GM12878 (cell line): Measurements from ENCODE around the gene FBXO3. TPM values are rescaled to one million over a fixed set of nuclear protein-coding genes. Genes with fewer than 3 reads are reported as not detected.

Source experiments
- ATAC-seq: fragments of 200-7000 bp; cut with Tn5 transposase; 3 replicates; pipeline ENCODE4 v1.9.1; 2020; ENCODE audit warnings: mild to moderate bottlenecking, moderate library complexity
- BruUV-seq: library from RNA; stranded (reverse); fragments of 400-500 nt; replicated peaks from 2 replicates; lab custom pipeline; 2021; lab: Mats Ljungman, UMichigan
- CTCF ChIA-PET: fragments of 300-600 bp; sonication (Branson Sonifier 250); formaldehyde crosslinking; extraction: SDS; loops from one replicate; lab custom pipeline; 2021; ENCODE audit warnings: inconsistent platforms; lab: Yijun Ruan, JAX
- POLR2A ChIA-PET: fragments of 350-600 bp; formaldehyde crosslinking; extraction: SDS; loops from one replicate; lab custom pipeline; 2021; ENCODE audit warnings: inconsistent platforms; lab: Charles Lee
- RAD21 ChIA-PET: fragments of 300-600 bp; sonication (Branson Sonifier 250); formaldehyde crosslinking; loops from one replicate; lab custom pipeline; 2023; ENCODE audit warnings: antibody characterized with exemption; ENCODE audit not compliant: unreplicated experiment; lab: Charles Lee
- SMC1A ChIA-PET: fragments of 300-600 bp; sonication (Branson Sonifier 250); formaldehyde crosslinking; loops from one replicate; lab custom pipeline; 2023; ENCODE audit not compliant: unreplicated experiment, uncharacterized antibody; lab: Charles Lee
- DNase-seq: peaks from one replicate; pipeline ENCODE4 v3.0.0-alpha.2; 2011; ENCODE audit warnings: low read depth, low spot score
- FAIRE-seq: peaks from 3 replicates; lab custom pipeline; 2011; peaks lifted over from hg19 to GRCh38; lab: Jason Lieb, UNC
- H2AFZ ChIP-seq: 2 replicates; pipeline ENCODE4 v1.6.0; 2011; ENCODE audit warnings: low read depth, low read length, control low read depth; ENCODE audit not compliant: control insufficient read depth
- H3K27ac ChIP-seq: 2 replicates; pipeline ENCODE4 v1.5.1; 2011; ENCODE audit warnings: control low read depth; ENCODE audit not compliant: control insufficient read depth, insufficient read depth
- H3K27me3 ChIP-seq, 2 experiments: replicated peaks in 1 of 2; 2 replicates each; pipeline versions ENCODE4 v1.6.0 to v1.6.1; 2011; ENCODE audit warnings: low read length in 1 of 2; ENCODE audit not compliant: control insufficient read depth in 2 of 2, insufficient read depth in 2 of 2
- H3K36me3 ChIP-seq, 2 experiments: 2 replicates each; pipeline ENCODE4 v1.5.1; 2011; ENCODE audit warnings: low read length in 1 of 2; ENCODE audit not compliant: control insufficient read depth in 2 of 2, insufficient read depth in 2 of 2
- H3K4me1 ChIP-seq: 2 replicates; pipeline ENCODE4 v1.6.1; 2011; ENCODE audit warnings: mild to moderate bottlenecking, low read length, moderate library complexity, mixed read lengths; ENCODE audit not compliant: control insufficient read depth, insufficient read depth
- H3K4me2 ChIP-seq: 2 replicates; pipeline ENCODE4 v1.6.0; 2011; ENCODE audit warnings: control low read depth; ENCODE audit not compliant: control insufficient read depth, insufficient read depth
- H3K4me3 ChIP-seq: fragments of 200-600 bp; sonication (generic); 2 replicates; pipeline ENCODE4 v1.5.1; 2016
- H3K79me2 ChIP-seq: 2 replicates; pipeline ENCODE4 v1.6.0; 2011; ENCODE audit warnings: low read length; ENCODE audit not compliant: control insufficient read depth, insufficient read depth
- H3K9ac ChIP-seq: 2 replicates; pipeline ENCODE4 v1.8.0; 2011; ENCODE audit warnings: low read length, control low read depth, mixed read lengths; ENCODE audit not compliant: control insufficient read depth, insufficient read depth
- H3K9me3 ChIP-seq: replicated peaks from 3 replicates; pipeline ENCODE4 v1.5.1; 2011; ENCODE audit warnings: mild to moderate bottlenecking, low read length; ENCODE audit not compliant: control insufficient read depth, insufficient read depth
- H4K20me1 ChIP-seq: 2 replicates; pipeline ENCODE4 v1.6.0; 2011; ENCODE audit not compliant: control insufficient read depth, insufficient read depth
- ATF7 ChIP-seq: fragments of 450-650 bp; IDR thresholded peaks from 2 replicates; pipeline ENCODE4 v1.6.1; 2016; ENCODE audit warnings: low read depth, mild to moderate bottlenecking
- CHD2 ChIP-seq: IDR thresholded peaks from 2 replicates; pipeline ENCODE4 v1.6.1; 2011; ENCODE audit warnings: low read depth, low read length, improper control_type of control experiment, borderline replicate concordance
- DPF2 ChIP-seq: fragments of 450-650 bp; IDR thresholded peaks from 2 replicates; pipeline ENCODE4 v1.6.1; 2017; ENCODE audit warnings: mild to moderate bottlenecking
- HDGF ChIP-seq: fragments of 450-650 bp; IDR thresholded peaks from 2 replicates; pipeline ENCODE4 v1.6.1; 2016; ENCODE audit warnings: antibody characterized with exemption
- IRF4 ChIP-seq: IDR thresholded peaks from 2 replicates; pipeline ENCODE4 v1.6.1; 2011; ENCODE audit warnings: low read depth, low read length
- MTA2 ChIP-seq: fragments of 450-650 bp; IDR thresholded peaks from 2 replicates; pipeline ENCODE4 v1.6.1; 2016; ENCODE audit warnings: low read depth, mild to moderate bottlenecking, moderate library complexity
- NR2C1 ChIP-seq: fragments of 450-650 bp; IDR thresholded peaks from 2 replicates; pipeline ENCODE4 v1.6.1; 2017; ENCODE audit warnings: antibody characterized with exemption, mild to moderate bottlenecking, moderate library complexity
- SMAD5 ChIP-seq: IDR thresholded peaks from 2 replicates; pipeline ENCODE4 v1.6.1; 2016; ENCODE audit warnings: antibody characterized with exemption, low read depth
- SMC3 ChIP-seq: IDR thresholded peaks from 2 replicates; pipeline ENCODE4 v1.6.1; 2011; ENCODE audit warnings: low read length, improper control_type of control experiment, borderline replicate concordance
- SUPT20H ChIP-seq: IDR thresholded peaks from 2 replicates; pipeline ENCODE4 v1.6.1; 2011; ENCODE audit warnings: low read depth, mild to moderate bottlenecking, low read length, moderate library complexity, borderline replicate concordance; ENCODE audit not compliant: control insufficient read depth
- TARDBP ChIP-seq: IDR thresholded peaks from 2 replicates; pipeline ENCODE4 v1.6.1; 2016; ENCODE audit warnings: borderline replicate concordance
- TCF3 ChIP-seq: IDR thresholded peaks from 2 replicates; pipeline ENCODE4 v1.6.1; 2012; ENCODE audit warnings: low read depth, mild to moderate bottlenecking, low read length, borderline replicate concordance; ENCODE audit not compliant: insufficient read depth
- ZNF207 ChIP-seq: fragments of 450-650 bp; IDR thresholded peaks from 2 replicates; pipeline ENCODE4 v1.6.1; 2014; ENCODE audit warnings: antibody characterized with exemption, mild to moderate bottlenecking, borderline replicate concordance
- ZSCAN29 ChIP-seq: fragments of 450-650 bp; IDR thresholded peaks from 2 replicates; pipeline ENCODE4 v1.6.1; 2017; ENCODE audit warnings: mild to moderate bottlenecking, moderate library complexity
- WGBS: methylation state at CpG from one replicate; pipeline ENCODE4 v1.1.6; 2016; ENCODE audit warnings: low lambda C conversion rate; ENCODE audit not compliant: insufficient replicate concordance, insufficient coverage; ENCODE audit errors: missing lambda C conversion rate; 5-methylcytosine and 5-hydroxymethylcytosine counted together
- in situ Hi-C: fragments of 300-500 bp; cut with MboI; formaldehyde crosslinking; loops from 9 replicates; pipeline ENCODE4 v1.14.3; 2018; ENCODE audit warnings: mixed read lengths
- intact Hi-C: fragments of 100-400 bp; cut with micrococcal nuclease; formaldehyde crosslinking; loops from one replicate; pipeline ENCODE4 v1.14.2; 2022; ENCODE audit not compliant: unreplicated experiment
- polyA plus RNA-seq, 11 experiments: library from polyadenylated mRNA; depleted of rRNA in 4 of 11; unstranded in 6 of 11; stranded (reverse) in 5 of 11; fragments of >200 nt; fragmentation: Nextera tagmentation in 4 of 11; fragmentation: Illumina TruSeq in 1 of 11; extraction: Ambion mirVana in 4 of 11; extraction: Trizol in 1 of 11; gene quantifications; 1 replicate in 1 of 11; 2 replicates in 10 of 11; pipeline versions ENCODE4 v1.2.1 to v1.2.3, GENCODE V29; 2011 to 2016; ENCODE audit warnings: inconsistent platforms in 2 of 11, missing spikeins in 2 of 11, low read depth in 1 of 11
- total RNA-seq, 4 experiments: library from RNA; depleted of rRNA in 3 of 4; stranded (reverse); fragments of >200 nt in 3 of 4; fragmentation: Illumina TruSeq in 1 of 4; extraction: Trizol in 1 of 4; gene quantifications; 2 replicates each; pipeline versions ENCODE4 v1.2.1 to v1.2.3, GENCODE V29; 2013 to 2021
- TF ChIP-seq, protein P1 (sequence below): IDR thresholded peaks from 2 replicates; pipeline ENCODE4 v1.6.1; 2012; ENCODE audit warnings: low read depth, low read length, improper control_type of control experiment
- TF ChIP-seq, protein P2 (sequence below): fragments of 450-650 bp; IDR thresholded peaks from 2 replicates; pipeline ENCODE4 v1.6.1; 2018; ENCODE audit warnings: borderline replicate concordance, mild to moderate bottlenecking; ENCODE audit not compliant: partially characterized antibody
- TF ChIP-seq, protein P3 (sequence below): IDR thresholded peaks from 2 replicates; pipeline ENCODE4 v1.6.1; 2012; ENCODE audit warnings: low read depth, low read length, improper control_type of control experiment
- TF ChIP-seq, protein P4 (sequence below), 3 experiments: IDR thresholded peaks in 2 of 3; conservative IDR thresholded peaks in 1 of 3; 2 replicates each; pipeline ENCODE4 v1.5.1; 2011; ENCODE audit warnings: low read depth in 3 of 3, low read length in 3 of 3, mild to moderate bottlenecking in 3 of 3, control low read depth in 2 of 3, moderate library complexity in 2 of 3, inconsistent platforms in 1 of 3, mixed read lengths in 1 of 3; ENCODE audit not compliant: control insufficient read depth in 2 of 3, insufficient read depth in 1 of 3; ENCODE audit errors: extremely low read depth in 1 of 3

The FBXO3 gene
- total and polyA plus RNA-seq, 10 of the 15 experiments (the other 5 are each of a cell fraction or from before 2014, with no cell fraction given), result 8.9 to 33.4 (median 13.8) TPM

DNA sequence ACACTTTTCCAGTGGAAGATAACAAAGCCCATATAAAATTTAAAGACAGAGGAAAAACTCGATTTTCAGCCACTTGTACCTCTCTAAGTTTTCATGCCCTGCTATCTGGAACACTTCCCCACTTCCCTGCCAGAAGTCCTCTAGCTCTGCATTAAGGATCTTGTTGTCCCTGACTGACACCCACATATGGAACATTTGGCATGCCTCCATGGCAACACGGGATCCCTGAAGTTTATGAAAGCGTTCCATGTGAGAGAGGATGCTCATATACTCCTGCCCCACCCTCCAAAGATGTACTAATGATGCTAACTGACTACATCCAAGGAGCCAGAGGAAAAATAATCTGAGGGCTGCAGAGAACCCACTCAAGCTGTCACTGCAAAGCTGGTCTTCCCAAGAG is 64.9 kb downstream of the FBXO3 start:
- SMC1A ChIA-PET, result interaction anchor here (0.6 to 1.3 kb wide), 4 partner anchors 10 to 343 kb away, joined by 3 read pairs; no protein-coding TSS in a partner anchor
- Histone ChIP-seq H3K4me1 (0 out of 2 replicates have a peak, but pooled peaks cover 4% of the 10 kb centered on the region), H2AFZ (no peak overlapping the region), H3K79me2 (no peaks in the 10 kb centered on the region), H3K9me3 (no peaks in the 10 kb centered on the region), H3K27ac (no peak overlapping the region), H3K4me2 (no peak overlapping the region), H3K36me3 (peaks cover 13 to 26% of the 10 kb centered on the region in 2 experiments), H3K27me3 (no peaks in the 10 kb centered on the region), H4K20me1 (no peaks in the 10 kb centered on the region), H3K9ac (no peak overlapping the region), H3K4me3 (no peak overlapping the region)
- no peak for ATAC-seq
- in situ Hi-C loops (no loop called here), intact Hi-C loops (no loop called here)
- RAD21 ChIA-PET, result interaction anchor here (0.6 to 2.3 kb wide), 3 partner anchors 33 to 82 kb away, joined by 3 to 8 read pairs (median 5); no protein-coding TSS in a partner anchor
- POLR2A ChIA-PET, result no interaction called here
- BruUV-seq, result no TSS peak
- FAIRE-seq, result no peak
- no peak for DNase-seq
- TF ChIP-seq IRF4 (no peak), TCF3 (no peak), MTA2 (no peak), ATF7 (no peak), HDGF (no peak), NR2C1 (no peak), ZNF207 (no peak), SUPT20H (no peak), TARDBP (no peak), CHD2 (no peak), SMAD5 (no peak), SMC3 (no peak), DPF2 (no peak), ZSCAN29 (no peak)
- TF ChIP-seq, protein P1, sequence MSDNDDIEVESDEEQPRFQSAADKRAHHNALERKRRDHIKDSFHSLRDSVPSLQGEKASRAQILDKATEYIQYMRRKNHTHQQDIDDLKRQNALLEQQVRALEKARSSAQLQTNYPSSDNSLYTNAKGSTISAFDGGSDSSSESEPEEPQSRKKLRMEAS, result no peak
- TF ChIP-seq, protein P2, sequence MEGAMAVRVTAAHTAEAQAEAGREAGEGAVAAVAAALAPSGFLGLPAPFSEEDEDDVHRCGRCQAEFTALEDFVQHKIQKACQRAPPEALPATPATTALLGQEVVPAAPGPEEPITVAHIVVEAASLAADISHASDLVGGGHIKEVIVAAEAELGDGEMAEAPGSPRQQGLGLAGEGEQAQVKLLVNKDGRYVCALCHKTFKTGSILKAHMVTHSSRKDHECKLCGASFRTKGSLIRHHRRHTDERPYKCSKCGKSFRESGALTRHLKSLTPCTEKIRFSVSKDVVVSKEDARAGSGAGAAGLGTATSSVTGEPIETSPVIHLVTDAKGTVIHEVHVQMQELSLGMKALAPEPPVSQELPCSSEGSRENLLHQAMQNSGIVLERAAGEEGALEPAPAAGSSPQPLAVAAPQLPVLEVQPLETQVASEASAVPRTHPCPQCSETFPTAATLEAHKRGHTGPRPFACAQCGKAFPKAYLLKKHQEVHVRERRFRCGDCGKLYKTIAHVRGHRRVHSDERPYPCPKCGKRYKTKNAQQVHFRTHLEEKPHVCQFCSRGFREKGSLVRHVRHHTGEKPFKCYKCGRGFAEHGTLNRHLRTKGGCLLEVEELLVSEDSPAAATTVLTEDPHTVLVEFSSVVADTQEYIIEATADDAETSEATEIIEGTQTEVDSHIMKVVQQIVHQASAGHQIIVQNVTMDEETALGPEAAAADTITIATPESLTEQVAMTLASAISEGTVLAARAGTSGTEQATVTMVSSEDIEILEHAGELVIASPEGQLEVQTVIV, result no peak
- TF ChIP-seq, protein P3, sequence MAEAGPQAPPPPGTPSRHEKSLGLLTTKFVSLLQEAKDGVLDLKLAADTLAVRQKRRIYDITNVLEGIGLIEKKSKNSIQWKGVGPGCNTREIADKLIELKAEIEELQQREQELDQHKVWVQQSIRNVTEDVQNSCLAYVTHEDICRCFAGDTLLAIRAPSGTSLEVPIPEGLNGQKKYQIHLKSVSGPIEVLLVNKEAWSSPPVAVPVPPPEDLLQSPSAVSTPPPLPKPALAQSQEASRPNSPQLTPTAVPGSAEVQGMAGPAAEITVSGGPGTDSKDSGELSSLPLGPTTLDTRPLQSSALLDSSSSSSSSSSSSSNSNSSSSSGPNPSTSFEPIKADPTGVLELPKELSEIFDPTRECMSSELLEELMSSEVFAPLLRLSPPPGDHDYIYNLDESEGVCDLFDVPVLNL, result no peak
- TF ChIP-seq, protein P4, sequence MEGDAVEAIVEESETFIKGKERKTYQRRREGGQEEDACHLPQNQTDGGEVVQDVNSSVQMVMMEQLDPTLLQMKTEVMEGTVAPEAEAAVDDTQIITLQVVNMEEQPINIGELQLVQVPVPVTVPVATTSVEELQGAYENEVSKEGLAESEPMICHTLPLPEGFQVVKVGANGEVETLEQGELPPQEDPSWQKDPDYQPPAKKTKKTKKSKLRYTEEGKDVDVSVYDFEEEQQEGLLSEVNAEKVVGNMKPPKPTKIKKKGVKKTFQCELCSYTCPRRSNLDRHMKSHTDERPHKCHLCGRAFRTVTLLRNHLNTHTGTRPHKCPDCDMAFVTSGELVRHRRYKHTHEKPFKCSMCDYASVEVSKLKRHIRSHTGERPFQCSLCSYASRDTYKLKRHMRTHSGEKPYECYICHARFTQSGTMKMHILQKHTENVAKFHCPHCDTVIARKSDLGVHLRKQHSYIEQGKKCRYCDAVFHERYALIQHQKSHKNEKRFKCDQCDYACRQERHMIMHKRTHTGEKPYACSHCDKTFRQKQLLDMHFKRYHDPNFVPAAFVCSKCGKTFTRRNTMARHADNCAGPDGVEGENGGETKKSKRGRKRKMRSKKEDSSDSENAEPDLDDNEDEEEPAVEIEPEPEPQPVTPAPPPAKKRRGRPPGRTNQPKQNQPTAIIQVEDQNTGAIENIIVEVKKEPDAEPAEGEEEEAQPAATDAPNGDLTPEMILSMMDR (IDR thresholded peaks at IDR 0.05 in 2 of 3, conservative IDR thresholded peaks at IDR 0.05 in 1 of 3; ENCODE audit: control insufficient read depth in 2 of 3, extremely low read depth in 1 of 3, insufficient read depth in 1 of 3, low read depth in 3 of 3, low read length in 3 of 3), result no peak
- TF ChIP-seq, all 136 proteins: peak for 0
- WGBS, result 69% methylated on average over 3 of the region's 3 CpGs
- CTCF ChIA-PET, result interaction anchor here (1.4 to 7.1 kb wide), 3 partner anchors 12 to 33 kb away, joined by 4 to 35 read pairs (median 6); no protein-coding TSS in a partner anchor
